HG02623 (cell line): ENCODE measurements around the gene SPINT3.

Source experiments
- ATAC-seq: cut with Tn5 transposase; IDR thresholded peaks from one replicate; pipeline ENCODE4 v1.9.1; 2021; ENCODE audit warnings: moderate library complexity; ENCODE audit not compliant: unreplicated experiment

SPINT3 gene, protein sequence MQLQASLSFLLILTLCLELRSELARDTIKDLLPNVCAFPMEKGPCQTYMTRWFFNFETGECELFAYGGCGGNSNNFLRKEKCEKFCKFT

DNA sequence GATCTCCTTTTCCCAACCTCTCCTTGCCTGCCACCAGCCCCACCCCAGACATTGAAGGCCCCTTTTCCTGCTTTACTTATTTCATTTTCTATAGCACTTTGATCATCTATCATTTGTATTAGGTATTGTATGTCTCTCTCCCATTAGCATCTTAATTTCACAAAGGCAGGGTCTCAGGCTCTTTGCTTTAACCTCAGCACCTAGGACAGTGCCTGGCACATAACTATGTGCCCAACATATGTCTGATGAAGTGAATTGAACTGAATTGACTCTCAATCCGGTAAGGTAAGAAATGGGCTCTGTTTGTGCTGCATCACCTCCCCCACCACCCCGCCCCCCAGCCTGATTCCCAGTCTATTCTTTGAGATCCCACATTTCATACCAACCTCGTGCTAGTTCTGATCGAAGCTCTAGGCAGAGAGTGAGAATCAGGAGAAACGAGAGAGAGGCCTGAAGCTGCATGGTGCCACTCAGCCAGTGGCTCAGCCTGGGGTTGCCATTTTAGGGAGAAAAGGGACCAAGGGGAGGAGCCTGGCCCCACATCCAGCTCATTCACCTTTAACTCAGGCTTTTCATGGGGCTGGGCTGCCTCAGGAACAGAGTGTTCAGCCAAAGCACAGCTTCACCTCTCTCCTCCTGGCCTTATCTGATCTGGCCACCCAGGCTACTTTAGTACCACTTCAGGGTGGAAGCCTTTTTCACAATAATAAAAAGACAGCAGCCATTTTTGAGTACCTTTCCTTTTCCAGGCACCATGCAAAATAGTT, at the start of gene SPINT3:
Gene SPINT3, minus strand, starts transcription at position 476 of the 767 bp plus-strand sequence. Its CDS starts 14 bp downstream, at position 462.
- no peak for ATAC-seq

GRCh38 chr20:45564760-45565276, 49.4 kb upstream of the SPINT3 start:
- no peak for ATAC-seq

DNA sequence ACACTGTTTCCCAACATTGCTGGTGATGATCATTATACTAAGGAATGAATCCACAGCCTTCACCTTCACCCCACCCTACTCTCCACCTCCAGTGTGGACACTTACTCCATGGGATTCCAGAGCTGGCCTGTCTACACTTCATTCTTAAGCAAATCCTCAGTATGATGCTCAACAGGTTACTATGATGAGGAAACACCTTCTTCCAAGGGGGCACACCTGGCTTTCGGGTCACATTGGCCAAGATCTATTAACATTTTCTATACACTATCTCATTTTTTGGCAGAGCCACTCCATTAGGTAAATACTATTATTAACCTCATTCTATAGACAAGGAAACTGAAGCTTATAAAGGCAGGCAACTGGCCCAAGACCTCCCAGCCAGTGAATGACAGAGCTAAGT, 39.8 kb upstream of the SPINT3 start:
- ATAC-seq: no peak

DNA sequence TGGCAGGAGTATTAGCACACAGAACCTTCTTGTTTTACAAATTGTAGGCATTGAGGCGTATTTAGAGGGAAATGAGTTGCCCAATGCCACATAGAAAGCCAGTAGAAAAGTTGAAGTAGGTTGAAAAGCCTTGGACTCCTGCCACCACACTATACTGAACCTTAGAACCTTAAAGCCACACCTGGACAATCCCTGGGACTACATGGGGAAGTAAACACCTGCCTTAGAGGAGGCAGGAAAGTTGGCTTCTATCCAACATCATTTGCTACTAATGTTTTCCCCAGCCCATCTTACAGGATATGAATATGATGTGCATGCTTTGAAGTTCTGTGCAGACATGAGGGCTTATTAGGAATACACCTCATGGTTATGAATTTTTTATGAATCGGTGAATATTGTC, 37.0 kb upstream of the SPINT3 start:
- ATAC-seq: no peak

GRCh38 chr20:45550765-45551164, 35.3 kb upstream of the SPINT3 start:
- no peak for ATAC-seq

GRCh38 chr20:45548410-45548809, 33.0 kb upstream of the SPINT3 start:
- ATAC-seq: no peak

DNA sequence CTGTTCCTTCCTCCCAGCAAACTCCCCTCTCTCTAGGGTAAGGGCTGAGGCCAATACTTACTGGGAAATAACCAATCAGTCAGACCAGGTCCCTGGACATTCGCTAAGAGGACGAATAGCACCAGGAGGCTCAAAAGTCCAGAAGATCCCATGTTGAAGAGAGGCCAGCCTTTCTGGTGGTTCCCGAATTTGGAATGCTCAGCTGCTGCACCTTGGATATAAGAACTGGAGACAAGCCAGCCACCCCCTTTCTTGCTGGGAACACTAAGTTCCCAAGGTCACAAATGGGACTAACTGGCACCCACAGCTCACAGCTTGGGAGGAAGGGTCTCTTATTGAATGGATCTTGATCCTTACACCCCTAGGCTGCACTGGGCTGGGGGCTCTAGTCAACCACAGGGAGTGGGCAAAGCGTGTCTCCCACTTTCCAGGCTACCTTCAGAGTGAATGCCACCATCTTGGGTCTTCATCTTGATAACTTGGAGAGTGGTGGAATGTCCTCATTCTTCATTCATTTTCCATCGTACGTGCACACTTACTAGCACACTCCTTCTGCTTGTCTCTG, 31.9 kb upstream of the SPINT3 start, which contains the start of gene EPPIN:
Gene EPPIN, minus strand, starts transcription at position 196 of the 565 bp plus-strand sequence. Its CDS starts 44 bp downstream, at position 152.
- no peak for ATAC-seq

DNA sequence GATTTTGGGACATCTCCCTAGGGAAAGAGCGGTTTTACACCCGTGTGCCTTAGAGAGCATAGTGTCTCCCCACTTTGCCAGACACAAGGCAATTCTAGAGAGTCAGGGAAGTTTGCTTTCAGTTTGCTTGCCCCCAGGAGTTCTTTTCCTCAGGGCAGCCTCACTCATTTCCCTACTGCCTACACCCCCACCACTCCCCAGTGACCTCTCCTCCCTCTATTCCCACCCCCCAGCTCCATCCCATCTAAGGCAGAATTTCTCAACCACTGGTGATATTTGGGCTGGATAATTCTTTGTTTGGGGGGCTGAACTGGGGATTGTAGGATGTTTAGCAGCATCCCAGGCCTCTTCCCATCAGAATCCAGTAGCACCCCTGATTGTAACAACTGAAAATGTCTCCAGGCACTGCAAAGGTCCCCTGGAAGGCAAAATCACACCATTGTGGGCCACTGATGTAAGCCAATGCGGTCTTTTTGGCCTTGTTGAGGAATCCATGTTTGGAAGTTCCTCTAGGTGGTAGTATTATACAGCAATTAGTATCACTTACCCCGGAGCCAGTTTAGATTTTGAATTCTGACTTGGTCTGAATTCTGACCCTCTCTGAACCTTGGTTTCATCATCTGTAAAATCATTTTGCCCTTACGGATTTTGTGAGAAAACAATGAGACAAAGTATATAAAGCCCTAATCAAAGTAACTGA, 30.5 kb upstream of the SPINT3 start:
- no peak for ATAC-seq

DNA sequence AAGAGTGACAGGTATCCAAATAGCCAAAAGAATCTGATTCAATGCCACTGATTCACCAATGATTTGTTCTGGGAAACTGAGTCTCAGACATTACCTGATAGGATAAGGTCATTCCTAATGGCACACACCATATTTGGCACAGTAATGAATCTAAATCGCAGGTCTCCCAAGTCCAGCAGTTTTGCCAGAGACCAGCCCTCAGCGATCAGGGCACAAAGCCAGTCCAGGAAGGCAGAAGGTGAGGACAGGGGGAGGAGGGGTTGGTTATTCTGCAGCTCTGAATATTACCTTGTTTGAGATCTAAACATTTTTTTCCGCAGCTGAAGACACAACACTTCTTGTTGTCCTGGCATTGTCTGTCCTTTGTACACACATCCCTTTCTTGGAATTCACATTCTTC, 29.9 kb upstream of the SPINT3 start:
- no peak for ATAC-seq

GRCh38 chr20:45539382-45539781, 24.0 kb upstream of the SPINT3 start, which contains the start of gene WFDC6:
Gene WFDC6, minus strand, starts transcription at chr20:45539482. Its CDS starts 75 bp downstream, at chr20:45539407.
- ATAC-seq: no peak

DNA sequence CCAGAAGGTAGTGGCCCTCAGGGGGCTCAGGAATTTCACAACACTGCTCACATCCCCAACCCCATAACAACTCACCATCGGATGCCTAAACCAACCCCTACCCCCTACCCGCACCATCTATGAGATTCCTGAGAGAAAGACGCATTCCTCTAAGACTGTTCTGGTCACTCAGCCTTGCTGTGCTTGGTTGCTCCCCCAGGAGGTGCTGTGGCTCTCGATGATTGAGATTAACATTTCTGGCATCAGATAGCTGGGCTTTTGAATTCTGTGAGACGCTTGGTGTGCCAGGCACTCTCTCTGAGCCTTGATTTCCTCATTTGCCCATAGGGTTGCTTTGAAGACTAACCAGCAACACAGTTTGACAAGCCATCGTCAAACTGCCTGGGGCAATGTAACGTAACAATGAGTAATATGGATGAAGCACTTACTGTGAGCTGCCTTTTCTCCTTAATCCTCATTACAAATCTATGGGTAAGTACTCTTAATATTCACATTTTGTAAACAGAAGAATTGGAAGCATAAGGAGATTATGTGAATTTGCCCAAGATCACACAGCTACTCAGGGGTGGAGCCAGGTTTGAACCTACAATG, 22.9 kb upstream of the SPINT3 start:
- no peak for ATAC-seq

DNA sequence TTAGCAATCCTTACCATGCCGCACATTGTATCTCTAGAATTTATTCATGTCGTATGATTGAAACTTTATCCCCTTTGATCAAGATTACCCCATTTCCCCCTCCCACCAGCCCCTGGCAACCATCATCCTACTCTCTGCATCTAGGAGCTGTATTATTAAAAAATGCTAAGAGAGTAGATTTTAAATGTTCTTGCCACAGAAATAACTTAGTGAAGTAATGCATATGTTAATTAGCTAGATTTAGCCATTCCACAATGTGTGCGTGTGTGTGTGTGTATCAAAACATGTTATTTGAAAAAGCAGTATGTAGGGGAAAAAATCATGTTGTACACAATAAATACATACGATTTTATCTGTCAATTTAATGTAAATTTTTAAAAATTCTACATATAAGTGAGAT, 11.9 kb upstream of the SPINT3 start:
- no peak for ATAC-seq

DNA sequence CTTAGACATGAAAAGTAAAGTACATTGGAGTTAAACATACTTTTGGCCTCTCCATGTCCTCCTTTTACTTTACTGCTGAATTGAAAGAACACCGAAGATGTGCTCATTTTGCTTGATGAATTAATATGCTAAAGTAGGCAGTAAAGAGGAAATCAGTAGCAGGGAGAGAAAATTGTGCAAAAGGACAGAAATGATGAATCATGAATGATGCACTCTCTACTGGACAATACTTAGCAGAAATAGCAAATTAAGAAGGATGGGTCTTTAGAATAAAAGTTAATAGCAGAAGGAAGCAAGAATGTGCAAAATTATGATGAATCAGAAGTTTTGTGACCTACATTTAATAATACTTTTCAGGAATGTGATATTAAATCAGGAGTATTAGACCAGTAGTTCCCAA, 8.4 kb upstream of the SPINT3 start:
- no peak for ATAC-seq

DNA sequence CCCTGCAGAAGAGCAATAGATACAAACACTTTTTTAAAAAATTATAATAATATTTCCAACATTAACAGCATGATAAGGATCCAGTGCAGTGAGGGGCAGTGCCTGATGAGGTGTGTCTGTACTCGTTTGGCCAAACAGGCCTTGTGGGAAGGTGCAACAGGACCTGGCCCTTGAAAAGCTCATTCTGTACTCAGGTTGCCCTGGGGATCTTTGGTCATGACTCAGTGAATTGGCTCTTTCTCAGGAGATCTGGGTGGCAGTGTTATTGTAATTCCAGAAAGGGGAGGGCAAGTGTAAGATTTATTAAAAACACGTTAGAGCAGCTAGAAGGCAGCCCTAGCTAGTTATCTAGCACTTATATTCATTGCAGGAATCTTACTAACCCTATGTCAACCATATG, 2.9 kb upstream of the SPINT3 start:
- ATAC-seq: no peak

DNA sequence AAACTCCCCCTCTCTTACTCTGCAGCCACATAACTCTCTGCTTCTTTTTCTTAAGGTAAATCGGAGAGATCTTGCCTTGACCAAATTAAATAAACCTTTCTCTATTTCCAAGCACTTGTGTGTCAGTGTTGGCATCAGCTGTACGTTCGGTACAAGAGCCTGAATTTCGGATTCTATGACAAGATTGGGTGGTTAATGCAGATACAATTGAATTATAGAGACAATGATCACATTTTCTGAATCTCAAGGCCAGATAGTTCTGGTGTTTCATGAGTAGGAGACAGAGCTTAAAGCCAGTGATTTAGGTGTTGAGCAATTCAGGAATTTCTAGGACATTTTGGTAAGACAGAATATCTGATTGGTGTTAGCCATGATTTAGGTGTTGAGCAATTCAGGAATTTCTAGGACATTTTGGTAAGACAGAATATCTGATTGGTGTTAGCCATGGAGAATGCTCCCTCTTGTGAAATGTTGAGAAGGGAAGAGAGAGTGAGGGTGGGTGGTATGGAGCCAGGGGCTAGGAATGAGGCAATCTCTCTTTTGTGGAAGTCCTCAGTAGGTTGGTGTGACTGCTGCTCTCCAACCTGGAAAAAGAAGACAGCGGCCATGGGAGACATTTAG, 5.1 kb downstream of the SPINT3 start:
- no peak for ATAC-seq

- ATAC-seq: no peak
Observed at GRCh38 chr20:45509091-45509490, 6.3 kb downstream of the SPINT3 start.

GRCh38 chr20:45508068-45508886, 7.1 kb downstream of the SPINT3 start:
- no peak for ATAC-seq

GRCh38 chr20:45507011-45507820, 8.2 kb downstream of the SPINT3 start:
- ATAC-seq: no peak

- ATAC-seq: no peak
Observed at GRCh38 chr20:45506398-45506797, 9.0 kb downstream of the SPINT3 start.
